Measurements from ENCODE around the gene LIPC.
A peak's percentile ranks its signal among the peaks of the same experiment; 100 is the strongest.

Gene LIPC

GRCh38 chr15:58407236-58407775 is 24.5 kb upstream of the LIPC start:
- DNase-seq: no peak

- no peak for DNase-seq
Measured at GRCh38 chr15:58407778-58408177, 24.0 kb upstream of the LIPC start.

- no peak for DNase-seq
Measured at GRCh38 chr15:58409861-58410260, 21.9 kb upstream of the LIPC start.

GRCh38 chr15:58410353-58410752 is 21.4 kb upstream of the LIPC start:
- peak in 1 of 5 donors; percentile 9 for DNase-seq

- no peak for DNase-seq
Measured at GRCh38 chr15:58413253-58413652, 18.5 kb upstream of the LIPC start.

GRCh38 chr15:58415636-58416035 is 16.2 kb upstream of the LIPC start:
- DNase-seq: no peak

GRCh38 chr15:58416963-58417362 is 14.8 kb upstream of the LIPC start:
- DNase-seq: no peak

- no peak for DNase-seq
Measured at GRCh38 chr15:58418135-58418534, 13.7 kb upstream of the LIPC start.

- DNase-seq: no peak
Measured at GRCh38 chr15:58419803-58420524, 11.8 kb upstream of the LIPC start.

GRCh38 chr15:58420579-58421043 is 11.2 kb upstream of the LIPC start:
- DNase-seq: no peak

GRCh38 chr15:58423205-58423604 is 8.6 kb upstream of the LIPC start:
- no peak for DNase-seq

- DNase-seq: no peak
Measured at GRCh38 chr15:58423831-58424608, 7.8 kb upstream of the LIPC start.

GRCh38 chr15:58424722-58425121 is 7.1 kb upstream of the LIPC start:
- no peak for DNase-seq

- no peak for DNase-seq
Measured at GRCh38 chr15:58425185-58425584, 6.6 kb upstream of the LIPC start.

- DNase-seq: no peak
Measured at GRCh38 chr15:58425834-58426233, 6.0 kb upstream of the LIPC start.

GRCh38 chr15:58426501-58426900 is 5.3 kb upstream of the LIPC start:
- no peak for DNase-seq

GRCh38 chr15:58427987-58428386 is 3.8 kb upstream of the LIPC start:
- no peak for DNase-seq

GRCh38 chr15:58430224-58430787 is 1.5 kb upstream of the LIPC start:
- DNase-seq: no peak

GRCh38 chr15:58432401-58432800 is 610 bp downstream of the LIPC start:
- no peak for DNase-seq

- DNase-seq: no peak
Measured at GRCh38 chr15:58433597-58434333, 2.0 kb downstream of the LIPC start.

- no peak for DNase-seq
Measured at GRCh38 chr15:58434334-58434875, 2.6 kb downstream of the LIPC start.

GRCh38 chr15:58436552-58436951 is 4.8 kb downstream of the LIPC start:
- DNase-seq: no peak

Measured in T-helper 1 cell (primary cell).